ENCODE results near the gene ZBTB20.

GRCh38 chr3:114824014-114824413, 323.1 kb downstream of the ZBTB20 start:
- TF ChIP-seq NKRF (conservative IDR thresholded peaks at IDR 0.05) (no peak), FOXM1 (IDR thresholded peaks at IDR 0.05; ENCODE audit: low read depth, low read length) (no peak), POLR2A (IDR thresholded peaks at IDR 0.05; ENCODE audit: low read depth, low read length) (no peak), CTCF (IDR thresholded peaks at IDR 0.05 in 2 of 3, conservative IDR thresholded peaks at IDR 0.05 in 1 of 3; ENCODE audit: control insufficient read depth in 2 of 3, extremely low read depth in 1 of 3, insufficient read depth in 1 of 3, low read depth in 3 of 3, low read length in 3 of 3) (no peak), HDGF (IDR thresholded peaks at IDR 0.05) (no peak)
